Hepatocyte (in vitro differentiated cells): ENCODE measurements around the gene SDK1. TPM values are rescaled to one million over a fixed set of nuclear protein-coding genes. Genes with fewer than 3 reads are reported as not detected.
A peak's percentile ranks its signal among the peaks of the same experiment; 100 is the strongest.

Experiments
- DNase-seq: peaks from one replicate; pipeline ENCODE4 v3.0.0-alpha.2; 2016; ENCODE audit warnings: low spot score
- H2AFZ ChIP-seq: fragments of 200-600 bp; sonication (generic); 2 replicates; pipeline ENCODE4 v1.6.0; 2016; ENCODE audit warnings: antibody characterized with exemption, mild to moderate bottlenecking
- H3K27ac ChIP-seq: fragments of 200-600 bp; sonication (generic); 2 replicates; pipeline ENCODE4 v1.5.1; 2016; ENCODE audit warnings: mild to moderate bottlenecking
- H3K27me3 ChIP-seq: fragments of 200-600 bp; sonication (generic); 2 replicates; pipeline ENCODE4 v1.6.1; 2016
- H3K36me3 ChIP-seq: fragments of 200-600 bp; sonication (generic); replicated peaks from 2 replicates; pipeline ENCODE4 v1.5.1; 2016; ENCODE audit warnings: low read depth; ENCODE audit not compliant: insufficient read depth
- H3K4me1 ChIP-seq: fragments of 200-600 bp; sonication (generic); 2 replicates; pipeline ENCODE4 v1.5.1; 2016; ENCODE audit warnings: mild to moderate bottlenecking, moderate library complexity; ENCODE audit not compliant: insufficient read depth
- H3K4me2 ChIP-seq: fragments of 200-600 bp; sonication (generic); 2 replicates; pipeline ENCODE4 v1.6.0; 2016
- H3K4me3 ChIP-seq: fragments of 200-600 bp; sonication (generic); 2 replicates; pipeline ENCODE4 v1.5.1; 2016; ENCODE audit warnings: mild to moderate bottlenecking
- H3K79me2 ChIP-seq: fragments of 200-600 bp; sonication (generic); 2 replicates; pipeline ENCODE4 v1.6.0; 2017; ENCODE audit warnings: mild to moderate bottlenecking
- H3K9me2 ChIP-seq: fragments of 200-600 bp; sonication (generic); replicated peaks from 2 replicates; pipeline ENCODE4 v1.6.0; 2017; ENCODE audit warnings: mild to moderate bottlenecking; ENCODE audit not compliant: insufficient read depth
- H3K9me3 ChIP-seq: fragments of 200-600 bp; sonication (generic); 2 replicates; pipeline ENCODE4 v1.5.1; 2016; ENCODE audit warnings: low read depth, mild to moderate bottlenecking
- H4K20me1 ChIP-seq: fragments of 200-600 bp; sonication (generic); 2 replicates; pipeline ENCODE4 v1.6.0; 2016; ENCODE audit warnings: mild to moderate bottlenecking; ENCODE audit not compliant: insufficient read depth, poor library complexity, severe bottlenecking
- CTCF ChIP-seq: fragments of 200-600 bp; sonication (generic); IDR thresholded peaks from 2 replicates; pipeline ENCODE4 v1.5.1; 2016; ENCODE audit warnings: antibody characterized with exemption, mild to moderate bottlenecking; ENCODE audit not compliant: poor library complexity
- EZH2 ChIP-seq: fragments of 200-600 bp; sonication (generic); IDR thresholded peaks from 2 replicates; pipeline ENCODE4 v1.6.1; 2016; ENCODE audit warnings: antibody characterized with exemption, mild to moderate bottlenecking, borderline replicate concordance
- EZH2phosphoT487 ChIP-seq: fragments of 200-600 bp; sonication (generic); IDR thresholded peaks from one replicate; pipeline ENCODE4 v1.6.1; 2018; ENCODE audit warnings: antibody characterized with exemption, mild to moderate bottlenecking, low read depth, moderate library complexity; ENCODE audit not compliant: unreplicated experiment, severe bottlenecking
- WGBS: methylation state at CpG from one replicate; pipeline ENCODE4 v1.1.6; 2016; ENCODE audit warnings: low lambda C conversion rate; ENCODE audit errors: missing lambda C conversion rate; 5-methylcytosine and 5-hydroxymethylcytosine counted together
- polyA plus RNA-seq: library from polyadenylated mRNA; unstranded; fragments of >200 nt; fragmentation: Nextera tagmentation; extraction: Ambion mirVana; gene quantifications from 2 replicates; pipeline ENCODE4 v1.2.1, GENCODE V29; 2016
- total RNA-seq: library from RNA; depleted of rRNA; stranded (reverse); fragments of >200 nt; gene quantifications from 2 replicates; pipeline ENCODE4 v1.2.3, GENCODE V29; 2014

Gene SDK1
- total and polyA plus RNA-seq, 2 experiments from 2014 or later = 4.3 to 10.0 TPM

DNA sequence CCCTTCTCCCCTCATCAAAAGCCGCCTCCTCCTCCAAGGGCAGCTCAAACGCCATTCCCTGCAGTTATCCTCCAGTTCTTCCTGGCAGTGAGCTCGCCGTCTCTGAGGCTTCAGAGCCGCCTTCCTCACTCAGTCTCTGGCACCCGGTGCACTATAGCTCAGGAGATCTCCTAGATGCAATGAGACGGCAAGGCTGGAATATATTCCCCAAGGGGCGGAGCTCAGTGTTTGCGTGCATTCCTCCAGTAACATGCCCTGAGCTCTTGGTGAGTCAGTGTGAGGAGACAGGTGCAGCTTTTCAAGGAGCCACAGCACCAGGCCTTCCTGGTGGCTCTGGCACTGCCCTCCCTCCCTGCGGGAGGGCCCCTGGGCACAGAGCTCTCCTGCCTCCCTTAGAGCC, 868.4 kb downstream of the SDK1 start:
- H3K79me2 ChIP-seq = no peaks in the 10 kb centered on the region
- no peak overlapping the region for H3K4me2 ChIP-seq
- H3K4me3 ChIP-seq = no peak overlapping the region
- no peaks in the 10 kb centered on the region for H3K9me3 ChIP-seq
- H3K27ac ChIP-seq = no peak overlapping the region
- H4K20me1 ChIP-seq = no peaks in the 10 kb centered on the region
- no peaks in the 10 kb centered on the region for H3K9me2 ChIP-seq
- no peaks in the 10 kb centered on the region for H3K4me1 ChIP-seq
- 76% methylated on average over 10 of the region's 10 CpGs for WGBS
- no peak overlapping the region for H2AFZ ChIP-seq
- DNase-seq = peak; percentile 56
- no peak for TF ChIP-seq EZH2phosphoT487
- no peak for TF ChIP-seq EZH2
- TF ChIP-seq CTCF = no peak
- H3K36me3 ChIP-seq = no peaks in the 10 kb centered on the region
- H3K27me3 ChIP-seq = no peaks in the 10 kb centered on the region

GRCh38 chr7:4170997-4171786, 870.1 kb downstream of the SDK1 start:
- TF ChIP-seq EZH2 = no peak
- TF ChIP-seq EZH2phosphoT487 = no peak
- no peak for TF ChIP-seq CTCF
- no peak overlapping the region for H3K4me2 ChIP-seq
- no peaks in the 10 kb centered on the region for H3K9me2 ChIP-seq
- no peaks in the 10 kb centered on the region for H3K9me3 ChIP-seq
- 92% methylated on average over 22 of the region's 22 CpGs for WGBS
- H3K27ac ChIP-seq = no peak overlapping the region
- H3K79me2 ChIP-seq = no peaks in the 10 kb centered on the region
- no peak overlapping the region for H3K4me3 ChIP-seq
- H3K4me1 ChIP-seq = no peaks in the 10 kb centered on the region
- no peaks in the 10 kb centered on the region for H4K20me1 ChIP-seq
- no peak for DNase-seq
- H2AFZ ChIP-seq = no peak overlapping the region
- no peaks in the 10 kb centered on the region for H3K27me3 ChIP-seq
- no peaks in the 10 kb centered on the region for H3K36me3 ChIP-seq

DNA sequence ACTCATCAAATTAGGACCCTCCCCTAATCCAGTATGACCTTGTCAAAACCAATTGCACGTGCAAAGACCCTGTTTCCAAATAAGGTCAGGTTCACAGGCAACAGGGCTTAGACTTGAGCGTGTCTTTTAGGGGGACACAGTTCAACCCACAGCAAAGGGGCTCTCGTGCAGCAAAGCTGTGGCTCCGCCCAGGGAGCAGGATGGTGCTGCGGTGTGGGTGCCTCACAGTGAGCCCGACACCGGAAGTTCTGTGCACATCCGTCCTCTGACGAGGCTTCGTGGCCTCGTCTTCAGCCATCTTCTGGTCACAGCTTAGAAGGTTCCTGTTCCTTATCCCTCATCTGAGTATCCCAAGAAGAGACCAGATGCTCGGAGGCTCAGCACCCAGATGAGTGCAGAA, 871.8 kb downstream of the SDK1 start:
- 92% methylated on average over 12 of the region's 12 CpGs for WGBS
- H3K9me2 ChIP-seq = no peaks in the 10 kb centered on the region
- H3K36me3 ChIP-seq = no peaks in the 10 kb centered on the region
- H2AFZ ChIP-seq = no peak overlapping the region
- no peaks in the 10 kb centered on the region for H3K79me2 ChIP-seq
- no peak overlapping the region for H3K27ac ChIP-seq
- no peak for DNase-seq
- TF ChIP-seq EZH2phosphoT487 (no peak), CTCF (no peak), EZH2 (no peak)
- H3K4me2 ChIP-seq = no peak overlapping the region
- H3K4me1 ChIP-seq = no peaks in the 10 kb centered on the region
- no peaks in the 10 kb centered on the region for H4K20me1 ChIP-seq
- no peak overlapping the region for H3K4me3 ChIP-seq
- H3K9me3 ChIP-seq = no peaks in the 10 kb centered on the region
- H3K27me3 ChIP-seq = no peaks in the 10 kb centered on the region
